A673 (cell line): ENCODE data around the gene MB21D2.

Experiments used
- CTCF ChIP-seq: fragments of 300-800, 200-600 bp; sonication (generic); conservative IDR thresholded peaks from 2 replicates; pipeline ENCODE4 v1.5.1; 2017; ENCODE audit warnings: low read depth, mild to moderate bottlenecking, antibody characterized with exemption, low read length, moderate library complexity, mixed read lengths
- EZH2 ChIP-seq: fragments of 200-600 bp; sonication (generic); IDR thresholded peaks from 2 replicates; pipeline ENCODE4 v1.6.1; 2017; ENCODE audit warnings: borderline replicate concordance, low read depth, mild to moderate bottlenecking, mixed read lengths, antibody characterized with exemption, low read length; ENCODE audit not compliant: poor library complexity, severe bottlenecking

- TF ChIP-seq EZH2 (no peak), CTCF (no peak)
These were observed 41.6 kb downstream of the MB21D2 start for GRCh38 chr3:192875971-192876565.
